ENCODE results near the gene MACROH2A1.

The MACROH2A1 gene

GRCh38 chr5:135437422-135437795 is 38.4 kb upstream of the MACROH2A1 start:
- TF ChIP-seq YY1 (IDR thresholded peaks at IDR 0.05; ENCODE audit: low read depth) (no peak), TAF1 (IDR thresholded peaks at IDR 0.05; ENCODE audit: low read depth) (no peak), EGR1 (IDR thresholded peaks at IDR 0.05) (no peak), USF1 (IDR thresholded peaks at IDR 0.05) (no peak), RAD21 (IDR thresholded peaks at IDR 0.05; ENCODE audit: low read depth) (no peak), REST (IDR thresholded peaks at IDR 0.05; ENCODE audit: low read depth) (no peak), EP300 (IDR thresholded peaks at IDR 0.05; ENCODE audit: borderline replicate concordance) (no peak), MAX (IDR thresholded peaks at IDR 0.05) (no peak), NFIC (IDR thresholded peaks at IDR 0.05) (no peak), TEAD4 (IDR thresholded peaks at IDR 0.05) (no peak), TCF12 (IDR thresholded peaks at IDR 0.05; ENCODE audit: low read depth) (no peak), FOXM1 (IDR thresholded peaks at IDR 0.05; ENCODE audit: borderline replicate concordance, low read depth) (no peak)

- no peak for TF ChIP-seq ZBTB7A (IDR thresholded peaks at IDR 0.05; ENCODE audit: low read depth)
- no peak for TF ChIP-seq TAF1 (IDR thresholded peaks at IDR 0.05; ENCODE audit: low read depth)
- TF ChIP-seq NFIC (IDR thresholded peaks at IDR 0.05): no peak
- TF ChIP-seq CEBPB (IDR thresholded peaks at IDR 0.05): no peak
- no peak for TF ChIP-seq EGR1 (IDR thresholded peaks at IDR 0.05)
- TF ChIP-seq REST (IDR thresholded peaks at IDR 0.05; ENCODE audit: low read depth): no peak
- no peak for TF ChIP-seq USF1 (IDR thresholded peaks at IDR 0.05)
- TF ChIP-seq CREB1 (IDR thresholded peaks at IDR 0.05; ENCODE audit: low read depth): no peak
Measured at GRCh38 chr5:135436951-135437418, 38.0 kb upstream of the MACROH2A1 start.

- TF ChIP-seq ZBTB7A (IDR thresholded peaks at IDR 0.05; ENCODE audit: low read depth) (no peak), EP300 (IDR thresholded peaks at IDR 0.05; ENCODE audit: borderline replicate concordance) (no peak), REST (IDR thresholded peaks at IDR 0.05; ENCODE audit: low read depth) (no peak), NFIC (IDR thresholded peaks at IDR 0.05) (no peak), TEAD4 (IDR thresholded peaks at IDR 0.05) (no peak), USF1 (IDR thresholded peaks at IDR 0.05) (no peak), TAF1 (IDR thresholded peaks at IDR 0.05; ENCODE audit: low read depth) (no peak), FOXM1 (IDR thresholded peaks at IDR 0.05; ENCODE audit: borderline replicate concordance, low read depth) (no peak), EGR1 (IDR thresholded peaks at IDR 0.05) (no peak), MAX (IDR thresholded peaks at IDR 0.05) (no peak), RAD21 (IDR thresholded peaks at IDR 0.05; ENCODE audit: low read depth) (no peak)
Measured at GRCh38 chr5:135435467-135436330, 36.7 kb upstream of the MACROH2A1 start.

Measured in Ishikawa (cell line).